K562 (cell line): ENCODE measurements around the gene FAM171A1.

Experiments
- ADNP ChIP-seq: fragments of 200-800 bp; sonication (Bioruptor generic); IDR thresholded peaks from 2 replicates; pipeline ENCODE4 v1.6.1; 2016; ENCODE audit warnings: missing genetic modification characterization, missing compliant biosample characterization
- CEBPB ChIP-seq: fragments of 450-650 bp; IDR thresholded peaks from 2 replicates; pipeline ENCODE4 v1.6.1; 2016; ENCODE audit warnings: missing genetic modification characterization, missing compliant biosample characterization
- FOXK2 ChIP-seq, 2 experiments: fragments of 450-650 bp; IDR thresholded peaks in 1 of 2; conservative IDR thresholded peaks in 1 of 2; 2 replicates each; pipeline ENCODE4 v1.6.1; 2016; ENCODE audit warnings: low read depth in 2 of 2, mild to moderate bottlenecking in 1 of 2
- GABPB1 ChIP-seq: sonication (generic); formaldehyde crosslinking; IDR thresholded peaks from 2 replicates; pipeline ENCODE4 v1.8.0; 2022; ENCODE audit warnings: mild to moderate bottlenecking, missing genetic modification reagents
- RFX5 ChIP-seq: IDR thresholded peaks from 2 replicates; pipeline ENCODE4 v1.6.1; 2011; ENCODE audit warnings: low read depth, mild to moderate bottlenecking, improper control_type of control experiment, low read length
- ZBTB43 ChIP-seq: sonication (generic); formaldehyde crosslinking; IDR thresholded peaks from 2 replicates; pipeline ENCODE4 v1.8.0; 2023; ENCODE audit warnings: mild to moderate bottlenecking, missing genetic modification reagents
- ZNF146 ChIP-seq: IDR thresholded peaks from one replicate; pipeline ENCODE4 v1.6.1; 2018; ENCODE audit warnings: missing compliant biosample characterization; ENCODE audit not compliant: unreplicated experiment
- ZNF408 ChIP-seq: fragments of 250-450 bp; sonication (Bioruptor Pico); IDR thresholded peaks from 2 replicates; pipeline ENCODE4 v1.4.0; 2020; ENCODE audit warnings: low read depth, mild to moderate bottlenecking, moderate library complexity
- ZNF586 ChIP-seq: fragments of 450-650 bp; formaldehyde crosslinking; conservative IDR thresholded peaks from 2 replicates; pipeline ENCODE4 v1.4.0; 2020; ENCODE audit warnings: mild to moderate bottlenecking, moderate library complexity

DNA sequence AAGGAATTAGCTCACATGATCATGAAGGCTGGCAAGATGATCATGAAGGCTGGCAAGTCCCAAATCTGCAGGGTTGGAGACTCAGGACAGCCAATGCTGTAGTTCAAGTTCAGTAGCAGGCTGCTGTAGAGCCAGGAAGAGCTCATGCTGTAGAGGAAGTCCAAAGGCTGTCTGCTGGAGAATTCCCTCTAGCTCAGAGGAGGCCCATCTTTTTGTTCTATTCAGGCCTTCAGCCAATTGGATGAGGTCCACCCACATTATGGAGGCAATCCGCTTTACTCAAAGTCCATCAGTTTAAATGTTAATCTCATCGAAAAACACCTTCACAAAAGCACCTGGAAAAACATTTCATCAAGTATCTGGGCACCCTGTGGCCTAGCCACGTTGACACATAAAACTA is 24.8 kb upstream of the FAM171A1 start:
- TF ChIP-seq ZNF408 (CRISPR knock-in tag): no peak
- no peak for TF ChIP-seq GABPB1 (CRISPR knock-in tag)
- no peak for TF ChIP-seq ADNP (tag)
- TF ChIP-seq CEBPB: no peak
- no peak for TF ChIP-seq ZBTB43
- TF ChIP-seq RFX5: no peak
- no peak for TF ChIP-seq FOXK2 (conservative IDR thresholded peaks at IDR 0.05 in 1 of 2, IDR thresholded peaks at IDR 0.05 in 1 of 2; ENCODE audit: low read depth in 2 of 2)
- TF ChIP-seq ZNF146 (CRISPR knock-in tag): no peak
- no peak for TF ChIP-seq ZNF586 (CRISPR knock-in tag)
